Panc1 (cell line): ENCODE measurements around the gene GABRG3.

ENCODE experiments used
- CTCF ChIP-seq: fragments of 450-650 bp; IDR thresholded peaks from 2 replicates; pipeline ENCODE4 v1.5.1; 2017; ENCODE audit warnings: mild to moderate bottlenecking
- REST ChIP-seq, 2 experiments: IDR thresholded peaks; 2 replicates each; pipeline ENCODE4 v1.6.1; 2011 to 2012; ENCODE audit warnings: low read depth in 2 of 2, control low read depth in 1 of 2, low read length in 1 of 2, mild to moderate bottlenecking in 1 of 2, moderate library complexity in 1 of 2; ENCODE audit not compliant: insufficient read depth in 1 of 2

GRCh38 chr15:27134481-27134880, 163.5 kb downstream of the GABRG3 start:
- no peak for TF ChIP-seq CTCF
- TF ChIP-seq REST (IDR thresholded peaks at IDR 0.05; ENCODE audit: insufficient read depth in 1 of 2, low read depth in 2 of 2, low read length in 1 of 2): no peak
